ENCODE measurements around the gene UTP11.
"Not testable (repeated sequence)": the region's sequence is repeated elsewhere in the genome, so short reads cannot be mapped to it uniquely, and the experiment has no call there.

Gene UTP11

DNA sequence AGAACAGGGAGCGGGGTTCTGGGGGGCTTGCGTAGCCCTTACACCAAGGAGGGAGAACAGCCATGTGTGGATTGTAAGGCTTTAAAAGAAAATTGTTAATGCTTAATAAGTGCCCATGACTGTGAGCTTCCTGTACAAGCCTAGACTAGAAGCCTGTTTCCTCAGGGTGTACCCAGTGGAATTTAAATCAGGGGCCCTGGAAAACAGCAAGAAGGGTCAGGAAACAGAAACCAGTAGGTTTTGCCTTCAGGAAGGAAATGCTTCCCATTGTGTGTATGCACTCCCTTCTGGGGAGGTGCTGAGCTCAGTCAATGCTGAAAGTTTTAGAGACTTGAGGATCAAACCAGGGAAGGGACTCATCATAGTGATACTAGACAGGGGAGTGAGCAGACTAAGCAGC, 12.7 kb downstream of the UTP11 start:
- DNase-seq (ENCODE audit: low read depth), result no peak
- no peak overlapping the region for H3K4me3 ChIP-seq (ENCODE audit: low read depth, low read length)

DNA sequence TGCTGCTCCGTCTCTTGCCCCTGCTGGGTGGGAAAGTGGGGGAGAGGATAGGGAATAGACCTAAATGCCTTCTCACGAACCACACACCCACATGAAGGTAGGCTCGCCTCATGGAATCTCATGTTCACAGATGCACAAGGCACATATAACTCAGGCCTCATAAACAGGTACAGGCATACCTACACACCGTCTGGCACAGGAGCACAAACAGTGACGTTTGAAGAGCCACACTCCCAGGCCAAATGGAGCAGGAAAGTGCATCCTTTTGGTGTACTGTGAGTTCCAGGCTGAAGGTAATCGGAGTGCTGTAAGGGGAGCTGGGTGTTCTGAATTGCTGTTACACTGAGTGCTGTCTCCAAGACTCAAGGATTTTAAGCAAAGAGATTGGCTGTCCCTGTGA, 13.1 kb downstream of the UTP11 start:
- no peak for DNase-seq (ENCODE audit: low read depth)
- H3K4me3 ChIP-seq (ENCODE audit: low read depth, low read length), result no peak overlapping the region

DNA sequence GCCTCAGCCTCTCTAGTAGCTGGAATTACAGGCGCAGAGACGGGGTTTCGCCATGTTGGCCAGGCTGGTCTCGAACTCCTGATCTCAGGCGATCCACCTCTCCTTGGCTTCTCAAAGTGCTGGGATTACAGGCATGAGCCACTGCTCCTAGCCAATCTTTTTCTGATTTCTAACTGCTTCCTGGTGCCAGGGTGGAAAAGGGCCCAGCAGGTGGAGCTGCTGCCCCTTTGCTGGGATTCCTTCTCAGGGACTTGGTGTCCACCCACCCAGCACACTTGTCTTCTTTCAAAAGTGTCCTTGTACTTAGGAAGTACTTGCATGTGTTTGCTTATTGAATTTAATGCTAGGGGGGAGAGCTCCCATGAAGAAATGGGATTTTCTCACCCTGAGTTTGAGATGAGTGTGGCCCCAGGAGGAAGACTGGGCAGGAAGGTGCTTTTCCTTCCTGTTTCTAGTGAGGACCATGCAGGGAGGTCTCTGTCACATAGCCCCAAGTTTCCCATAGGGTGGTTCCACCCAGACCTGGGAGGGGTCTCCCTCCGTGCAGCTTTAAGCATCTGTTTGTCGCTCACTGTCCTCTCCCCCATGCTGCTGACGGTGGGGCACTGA, 14.2 kb downstream of the UTP11 start:
- no peak overlapping the region for H3K4me3 ChIP-seq (ENCODE audit: low read depth, low read length)
- DNase-seq (ENCODE audit: low read depth), result no peak

DNA sequence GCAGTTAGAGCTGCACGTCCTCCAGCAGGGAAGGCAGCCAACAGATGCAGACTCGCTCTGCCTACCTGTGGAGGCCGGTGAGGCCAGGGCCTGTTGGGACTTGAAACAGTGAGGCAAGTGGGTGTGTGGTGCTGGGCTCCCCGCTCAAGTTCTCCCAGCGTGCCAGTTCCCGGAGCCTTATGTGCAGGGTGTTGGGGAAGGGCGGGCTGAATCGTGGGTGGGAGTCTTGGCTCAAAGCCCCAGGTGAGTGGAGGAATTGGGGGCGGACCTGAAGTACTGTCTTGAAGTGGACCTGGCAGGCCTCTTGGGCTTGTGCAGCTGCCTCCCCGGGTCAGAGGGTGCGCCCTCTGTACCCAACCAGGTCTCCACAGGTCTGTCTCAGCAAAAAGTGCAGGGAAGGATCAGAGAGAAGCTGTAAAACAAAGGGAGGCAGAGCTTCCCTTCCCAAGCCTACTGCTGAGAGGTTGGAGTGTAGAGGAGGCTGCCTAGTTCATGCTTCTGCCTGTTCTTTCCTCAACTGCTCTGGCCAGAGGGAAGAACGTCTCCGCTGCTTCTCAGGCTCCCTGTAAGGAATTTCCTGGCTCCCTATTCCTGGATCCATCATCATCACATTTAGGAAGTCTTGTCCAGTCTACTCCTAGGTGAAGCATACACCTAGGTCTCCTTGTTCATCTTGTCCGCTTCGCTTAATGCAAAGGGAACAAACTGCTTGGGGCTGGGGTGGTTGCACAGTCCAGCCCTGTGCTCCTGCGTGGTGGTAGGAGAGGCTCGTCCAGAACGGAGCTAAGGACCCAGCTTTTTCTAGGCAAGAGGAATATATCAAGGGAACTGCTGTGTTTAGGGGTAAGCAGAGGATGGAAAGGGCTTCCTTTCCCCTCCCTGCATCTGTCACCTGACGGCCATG, 14.9 kb downstream of the UTP11 start:
- no peak for DNase-seq (ENCODE audit: low read depth)
- H3K4me3 ChIP-seq (ENCODE audit: low read depth, low read length), result no peak overlapping the region

DNA sequence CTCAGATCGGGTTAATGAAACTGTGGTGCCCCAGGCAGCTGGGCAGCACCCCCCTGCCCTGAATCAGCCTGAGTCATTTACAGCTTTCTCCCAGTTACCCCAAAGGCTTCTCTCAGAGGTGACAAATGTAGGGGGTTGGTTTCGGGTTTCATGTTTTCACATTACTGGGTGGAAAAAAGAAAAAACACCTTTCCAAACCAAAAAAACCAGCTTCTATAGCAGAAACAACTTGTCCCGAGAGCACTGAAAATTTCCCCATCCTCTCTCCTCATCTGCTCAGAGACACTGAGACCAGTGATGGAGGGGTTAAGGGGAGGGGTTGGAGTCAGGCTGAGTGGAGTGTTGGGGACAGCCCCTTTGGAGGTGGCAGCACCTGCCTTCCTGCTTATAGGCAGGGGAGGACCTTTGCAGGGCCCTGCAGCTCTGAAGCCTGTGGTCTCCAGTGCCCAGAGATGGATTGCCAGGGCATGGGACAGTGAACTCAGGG, 15.6 kb downstream of the UTP11 start:
- H3K4me3 ChIP-seq (ENCODE audit: low read depth, low read length), result no peak overlapping the region
- no peak for DNase-seq (ENCODE audit: low read depth)

DNA sequence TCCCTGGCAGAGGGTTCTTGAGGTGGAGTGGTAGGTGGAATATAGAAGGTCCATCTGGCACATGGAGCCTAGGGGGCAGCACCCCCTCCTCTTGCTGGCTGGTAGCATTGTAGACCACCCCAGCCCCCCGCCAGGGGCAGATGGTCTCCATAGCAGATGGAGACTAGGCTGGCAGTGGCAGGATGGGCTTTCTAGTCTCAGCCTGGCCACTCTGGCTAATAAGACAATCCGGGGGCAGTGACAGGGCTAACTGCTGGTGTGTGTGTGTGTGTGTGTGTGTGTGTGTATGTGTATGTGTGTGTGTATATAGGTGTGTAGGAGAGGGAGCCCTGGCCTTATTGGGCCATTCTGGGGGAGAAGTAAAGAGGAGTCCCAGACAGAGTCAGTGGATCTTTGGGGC, 16.1 kb downstream of the UTP11 start:
- no peak for DNase-seq (ENCODE audit: low read depth)
- no peak overlapping the region for H3K4me3 ChIP-seq (ENCODE audit: low read depth, low read length)

DNA sequence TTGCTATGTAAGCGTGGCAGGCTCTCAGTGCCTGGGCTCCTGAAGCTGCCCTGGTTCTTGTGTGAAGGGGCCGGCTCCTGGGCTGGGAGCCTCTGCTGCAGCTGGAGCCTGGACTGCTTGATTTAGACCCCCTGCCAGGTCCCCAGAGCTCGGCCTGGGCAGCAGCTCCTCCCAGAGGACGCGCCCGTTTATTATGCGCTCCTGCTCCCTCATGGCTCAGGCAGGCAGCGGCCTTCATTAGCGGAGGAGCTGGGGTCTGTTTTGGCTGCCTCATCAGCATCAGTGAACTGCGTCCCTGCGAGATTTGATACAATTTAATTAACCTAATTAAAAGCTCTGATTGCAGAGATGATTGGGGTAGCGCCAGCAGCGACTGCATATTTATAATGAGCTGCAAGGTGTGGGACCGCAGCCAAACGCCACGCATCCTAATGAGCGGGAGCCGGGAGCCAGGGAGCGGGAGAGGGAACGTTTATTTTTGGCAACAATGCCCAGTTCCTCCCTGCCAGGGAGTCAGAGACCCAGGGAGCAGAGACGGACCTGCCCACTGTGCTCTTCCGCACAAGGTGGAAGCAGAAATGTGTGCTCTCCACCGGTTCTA, 16.6 kb downstream of the UTP11 start:
- DNase-seq (ENCODE audit: low read depth), result no peak
- H3K4me3 ChIP-seq (ENCODE audit: low read depth, low read length), result no peak overlapping the region

DNA sequence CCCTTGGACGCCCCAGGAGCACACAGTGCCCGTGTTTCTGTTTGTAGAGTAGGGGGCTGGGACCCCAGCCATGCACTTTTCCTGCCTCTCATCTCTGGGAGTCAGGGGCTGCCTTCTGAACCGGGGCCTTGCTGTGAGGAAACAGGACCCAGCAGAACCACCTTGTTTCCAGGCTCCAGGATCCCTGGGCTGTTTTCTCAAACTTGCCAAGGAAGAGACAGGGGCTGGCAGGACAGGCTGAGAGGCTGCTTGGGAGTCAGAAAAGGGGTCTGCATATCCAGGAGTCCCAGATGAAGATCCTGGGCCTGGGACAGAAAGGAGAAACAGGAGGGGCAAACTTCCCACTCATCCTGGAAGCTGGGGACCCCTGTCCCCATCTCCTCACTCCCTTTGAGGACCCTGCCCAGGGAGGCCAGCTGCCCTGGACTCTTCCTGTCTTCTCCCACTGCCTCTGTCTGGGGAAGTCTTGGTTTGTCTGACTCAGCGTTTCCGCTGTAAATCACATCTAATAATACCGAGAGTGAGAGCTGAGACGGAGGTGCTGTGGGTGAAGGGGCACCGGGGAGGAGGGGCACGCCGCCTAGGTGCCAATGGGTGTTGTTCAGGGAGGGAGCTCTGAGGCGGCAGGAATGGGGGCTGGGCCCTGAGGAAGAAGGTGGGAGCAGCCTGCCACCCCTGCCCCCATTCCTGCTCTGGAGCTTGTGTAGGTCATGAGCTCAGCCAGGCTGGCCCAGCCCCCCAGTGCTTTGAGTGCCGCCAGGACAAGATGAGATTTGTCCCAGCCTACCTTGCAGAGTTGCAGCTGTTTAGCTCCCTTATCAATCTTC, 17.4 kb downstream of the UTP11 start:
- no peak overlapping the region for H3K4me3 ChIP-seq (ENCODE audit: low read depth, low read length)
- no peak for DNase-seq (ENCODE audit: low read depth)

DNA sequence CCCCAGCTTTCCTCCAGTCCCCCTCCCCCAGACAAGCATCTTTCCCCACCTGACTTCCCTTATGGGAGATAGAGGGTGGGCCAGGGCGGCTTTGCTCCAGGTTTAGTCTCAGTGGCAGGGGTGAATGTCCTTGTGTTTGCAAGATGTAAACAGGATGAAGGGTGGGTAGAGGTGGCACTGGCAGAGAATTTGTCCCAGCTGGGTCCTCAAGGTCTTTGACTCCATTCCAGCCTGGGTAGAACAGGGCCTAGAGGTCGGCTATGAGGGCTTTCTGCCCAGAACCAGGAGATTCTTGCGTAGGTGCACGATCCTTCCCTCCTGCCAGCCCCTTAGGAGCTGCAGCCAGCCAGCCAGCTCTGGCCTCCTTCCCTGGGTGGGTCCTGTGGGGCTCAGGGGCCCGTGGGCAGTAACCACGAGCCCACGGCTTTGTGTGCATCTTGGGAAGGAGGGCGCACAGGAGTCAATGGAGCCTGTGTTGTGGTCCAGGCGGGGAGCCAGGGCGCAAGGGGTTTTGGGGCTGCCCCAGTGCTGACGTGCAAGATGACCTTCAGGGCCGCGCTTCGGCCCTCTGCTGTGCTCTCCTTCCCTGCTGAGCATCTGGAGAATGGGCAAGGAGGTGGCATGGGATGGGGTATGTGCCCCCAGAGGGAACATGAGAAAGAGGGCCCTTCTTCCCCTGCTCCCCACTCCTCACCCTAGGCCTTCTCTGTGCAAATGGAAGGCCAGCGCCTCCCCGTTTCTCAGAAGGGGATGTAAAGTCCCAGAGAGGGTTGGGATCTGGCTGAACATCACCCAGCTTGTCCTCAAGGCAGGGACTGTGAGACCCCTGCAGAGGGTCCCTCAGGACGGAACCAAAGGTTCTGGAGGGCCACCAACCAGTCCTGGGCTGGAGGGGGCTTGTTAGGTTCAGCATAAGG, 18.3 kb downstream of the UTP11 start:
- no peak overlapping the region for H3K4me3 ChIP-seq (ENCODE audit: low read depth, low read length)
- no peak for DNase-seq (ENCODE audit: low read depth)

DNA sequence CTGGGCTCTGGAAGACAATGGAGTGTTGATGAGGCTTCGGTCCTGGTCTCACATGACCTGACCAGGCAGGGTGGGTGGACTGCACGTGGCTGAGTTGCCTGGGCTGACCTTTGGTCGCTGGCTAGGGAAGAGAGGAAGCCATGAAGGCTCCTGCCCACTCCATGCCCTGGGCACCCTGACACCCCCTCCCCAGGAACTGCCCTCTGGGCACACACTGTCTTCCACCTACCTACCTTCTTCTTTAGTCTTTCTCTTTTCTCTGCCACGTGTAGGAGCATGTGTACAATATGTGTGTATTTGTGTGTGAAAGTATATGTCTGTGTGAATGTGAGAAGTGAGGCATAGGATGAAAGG, 19.0 kb downstream of the UTP11 start:
- H3K4me3 ChIP-seq (ENCODE audit: low read depth, low read length), result no peak overlapping the region
- no peak for DNase-seq (ENCODE audit: low read depth)

DNA sequence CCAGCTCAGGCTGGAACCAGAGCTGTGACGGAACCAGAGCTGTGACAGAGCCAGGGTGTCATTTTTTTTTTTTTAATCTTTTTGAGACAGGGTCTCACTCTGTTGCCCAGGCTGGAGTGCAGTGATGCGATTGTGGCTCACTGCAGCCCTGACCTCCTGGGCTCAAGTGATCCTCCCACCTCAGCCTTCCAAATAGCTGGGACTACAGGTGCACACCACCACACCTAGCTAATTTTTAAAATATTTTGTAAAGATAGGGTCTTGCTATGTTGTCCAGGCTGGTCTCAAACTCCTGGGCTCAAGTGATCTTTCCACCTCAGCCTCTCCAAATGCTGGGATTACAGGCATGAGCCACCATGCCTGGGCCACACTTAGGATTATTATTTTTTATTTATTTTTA, 20.5 kb downstream of the UTP11 start:
- not testable (repeated sequence) for DNase-seq (ENCODE audit: low read depth); H3K4me3 ChIP-seq (ENCODE audit: low read depth, low read length)

DNA sequence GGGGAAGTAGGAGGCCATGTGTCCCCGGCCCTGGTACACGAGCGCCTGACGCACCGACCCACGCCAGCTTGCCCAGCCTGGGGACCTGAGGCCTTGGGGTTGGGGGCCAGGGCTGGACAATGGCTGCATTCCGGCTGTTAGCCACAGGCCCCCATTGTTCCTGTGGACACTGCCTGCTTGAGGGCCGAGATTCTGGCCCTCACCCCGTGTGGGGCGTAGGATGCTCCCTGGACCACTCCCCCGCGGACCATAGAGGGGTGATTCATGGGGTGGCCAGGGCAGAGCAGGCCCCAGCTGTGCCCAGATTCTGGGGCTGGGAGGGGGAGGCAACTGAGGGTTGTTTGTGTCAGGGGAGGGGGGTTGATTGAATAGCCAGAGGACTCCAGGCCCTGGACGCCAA, 22.3 kb downstream of the UTP11 start:
- no peak overlapping the region for H3K4me3 ChIP-seq (ENCODE audit: low read depth, low read length)
- DNase-seq (ENCODE audit: low read depth), result no peak

DNA sequence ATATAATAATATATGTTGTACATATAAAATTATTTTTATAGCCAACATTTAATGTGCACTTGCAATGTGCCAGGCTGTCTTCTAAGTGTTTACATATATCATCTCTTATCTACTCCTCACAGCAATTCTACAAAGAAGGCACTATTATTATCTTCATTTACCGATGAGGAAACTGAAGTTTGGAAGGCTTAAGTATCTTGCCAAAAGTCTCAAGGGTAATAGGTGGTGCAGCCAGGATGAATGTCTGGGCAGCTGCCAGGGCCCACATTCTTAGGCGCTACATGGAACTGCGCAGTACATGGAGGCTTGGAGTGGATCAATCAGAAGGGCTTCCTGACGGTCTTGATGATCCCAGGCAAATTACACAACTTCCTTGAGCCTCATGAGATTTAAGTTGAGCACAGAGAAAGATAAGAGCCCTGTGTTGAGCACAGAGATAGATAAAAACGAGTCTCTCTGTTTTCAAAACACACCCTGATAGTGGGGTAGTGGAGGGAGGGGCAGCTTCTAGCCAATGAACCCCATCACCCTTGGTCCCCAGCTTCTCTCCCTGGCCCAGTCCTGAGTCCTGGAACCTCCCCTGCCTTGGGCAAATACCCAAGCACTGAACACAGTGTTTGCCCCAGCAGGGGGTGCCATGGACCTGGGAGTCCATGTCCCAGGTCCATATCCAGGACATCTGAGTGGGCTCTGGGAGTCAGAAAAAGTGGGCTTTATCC, 24.8 kb downstream of the UTP11 start:
- DNase-seq (ENCODE audit: low read depth), result no peak
- no peak overlapping the region for H3K4me3 ChIP-seq (ENCODE audit: low read depth, low read length)

DNA sequence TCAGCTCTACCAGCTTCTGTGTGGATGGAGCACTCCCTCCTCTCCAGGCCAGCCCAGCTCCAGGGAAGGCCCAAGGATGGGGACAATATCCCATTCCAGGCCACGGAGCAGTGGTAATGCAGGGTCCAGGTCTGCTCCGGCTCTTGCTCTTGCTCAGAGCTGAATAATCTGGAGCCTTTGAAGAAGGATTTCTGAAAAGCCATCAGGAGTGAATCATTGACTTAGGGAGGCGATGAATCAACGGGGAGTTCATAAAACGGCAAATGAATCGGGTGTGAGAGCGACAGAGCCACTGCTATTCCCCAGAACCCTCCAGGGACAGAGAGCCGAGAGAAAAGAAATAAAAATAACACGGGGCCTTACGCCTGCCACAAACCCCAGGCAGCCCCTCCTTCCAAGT, 26.3 kb downstream of the UTP11 start:
- DNase-seq (ENCODE audit: low read depth), result no peak
- no peak overlapping the region for H3K4me3 ChIP-seq (ENCODE audit: low read depth, low read length)

DNA sequence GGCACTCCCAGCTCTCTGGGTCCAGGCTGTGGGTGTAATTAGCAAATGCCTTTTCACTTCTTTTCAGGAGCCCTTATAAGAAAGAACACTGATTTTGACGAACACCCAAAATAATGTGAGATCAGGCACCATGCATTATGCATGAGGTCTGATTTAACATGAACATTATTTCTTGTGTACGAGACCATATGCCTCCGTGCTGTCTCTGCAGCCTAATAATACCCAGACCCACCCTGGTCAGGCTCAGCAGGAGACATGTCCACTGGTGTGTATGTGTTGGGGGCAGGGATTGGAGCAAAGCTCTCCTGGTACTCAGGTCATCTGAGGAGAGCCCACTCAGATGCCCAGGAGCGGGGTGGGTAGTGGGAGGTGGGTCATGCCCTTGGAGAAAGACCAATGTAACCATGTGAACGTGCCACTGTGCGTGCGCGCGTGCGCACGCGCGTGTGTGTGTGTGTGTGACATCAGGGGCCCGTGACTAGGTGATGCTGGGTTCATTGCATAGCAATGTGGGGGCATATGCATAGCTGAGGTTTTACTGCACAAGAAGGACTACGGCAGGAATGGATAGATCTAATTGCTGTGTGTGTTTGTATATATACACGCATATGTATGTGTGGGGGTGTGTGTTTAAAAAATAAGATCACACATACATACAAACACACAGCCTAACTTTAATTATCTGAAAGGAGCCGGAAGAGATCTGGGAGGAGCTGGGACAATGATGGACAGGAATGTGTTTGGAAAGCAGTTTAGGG, 27.0 kb downstream of the UTP11 start:
- no peak overlapping the region for H3K4me3 ChIP-seq (ENCODE audit: low read depth, low read length)
- DNase-seq (ENCODE audit: low read depth), result no peak

DNA sequence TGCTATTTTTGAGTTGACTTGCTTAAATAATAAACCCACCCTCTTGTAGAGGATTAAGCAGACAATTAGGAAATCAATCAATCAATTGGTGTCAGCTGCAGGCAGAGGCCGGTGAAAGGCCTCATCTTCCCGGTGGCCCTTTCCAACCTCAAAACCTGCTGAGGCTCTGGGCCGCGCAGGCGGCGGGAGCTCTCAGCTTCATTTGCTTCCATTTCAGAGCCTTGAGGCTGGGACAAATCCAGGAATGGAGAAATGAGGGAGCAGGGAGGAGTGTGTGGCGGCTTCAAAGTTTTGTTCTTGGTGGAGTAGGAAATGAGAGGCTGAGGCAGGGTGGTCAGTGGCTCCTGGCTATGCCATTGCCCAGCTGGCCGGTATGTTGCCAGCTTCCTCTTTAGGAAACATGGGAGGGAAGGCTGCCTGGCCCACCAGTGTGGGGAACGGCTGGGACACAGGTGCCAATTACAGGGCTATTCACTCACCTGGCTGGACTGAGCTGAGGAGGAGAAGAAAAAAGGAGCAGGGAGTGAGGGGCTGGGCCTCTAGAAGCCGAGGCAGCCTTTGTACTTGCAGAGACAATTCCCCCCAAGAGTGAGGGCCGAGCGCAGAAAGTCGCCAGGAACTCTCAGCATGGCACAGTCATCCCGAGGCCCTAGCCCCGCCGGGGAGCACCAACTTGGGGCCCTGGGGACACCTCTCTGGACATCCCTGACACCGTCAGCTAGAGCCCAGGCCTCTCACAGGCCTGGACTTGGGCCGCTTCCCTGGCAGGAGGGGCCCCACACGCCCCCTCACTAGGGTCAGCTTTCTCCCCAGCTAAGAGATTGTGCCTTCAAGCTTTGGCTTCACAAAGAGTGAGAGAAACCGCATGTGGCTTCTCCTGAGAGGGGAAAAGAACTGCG, 29.7 kb downstream of the UTP11 start:
- H3K4me3 ChIP-seq (ENCODE audit: low read depth, low read length), result no peak overlapping the region
- no peak for DNase-seq (ENCODE audit: low read depth)

All from skeletal muscle cell (primary cell).